ENCODE data around the gene CLTCL1.
"Not testable (repeated sequence)": the region's sequence is repeated elsewhere in the genome, so short reads cannot be mapped to it uniquely, and the experiment has no call there.

CLTCL1 gene

DNA sequence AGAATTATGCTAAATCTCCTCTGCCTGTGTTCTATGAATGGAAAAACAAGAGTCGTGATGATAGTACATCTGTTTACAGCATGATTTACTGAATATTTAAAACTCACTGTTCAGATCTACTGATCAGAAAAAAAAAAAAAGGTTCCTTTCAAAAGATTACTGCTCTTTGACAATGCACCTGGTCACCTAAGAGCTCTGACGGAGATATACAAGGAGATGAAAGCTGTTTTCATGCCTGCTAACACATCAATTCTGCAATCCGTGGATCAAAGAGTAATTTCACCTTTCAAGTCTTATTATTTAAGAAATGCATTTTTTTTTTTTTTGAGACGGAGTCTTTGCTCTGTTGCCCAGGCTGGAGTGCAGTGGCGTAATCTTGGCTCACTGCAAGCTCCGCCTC lies 30.7 kb downstream of the CLTCL1 start:
- no peak overlapping the region for H3K4me3 ChIP-seq (ENCODE audit: low read length)
- TF ChIP-seq, protein P1, sequence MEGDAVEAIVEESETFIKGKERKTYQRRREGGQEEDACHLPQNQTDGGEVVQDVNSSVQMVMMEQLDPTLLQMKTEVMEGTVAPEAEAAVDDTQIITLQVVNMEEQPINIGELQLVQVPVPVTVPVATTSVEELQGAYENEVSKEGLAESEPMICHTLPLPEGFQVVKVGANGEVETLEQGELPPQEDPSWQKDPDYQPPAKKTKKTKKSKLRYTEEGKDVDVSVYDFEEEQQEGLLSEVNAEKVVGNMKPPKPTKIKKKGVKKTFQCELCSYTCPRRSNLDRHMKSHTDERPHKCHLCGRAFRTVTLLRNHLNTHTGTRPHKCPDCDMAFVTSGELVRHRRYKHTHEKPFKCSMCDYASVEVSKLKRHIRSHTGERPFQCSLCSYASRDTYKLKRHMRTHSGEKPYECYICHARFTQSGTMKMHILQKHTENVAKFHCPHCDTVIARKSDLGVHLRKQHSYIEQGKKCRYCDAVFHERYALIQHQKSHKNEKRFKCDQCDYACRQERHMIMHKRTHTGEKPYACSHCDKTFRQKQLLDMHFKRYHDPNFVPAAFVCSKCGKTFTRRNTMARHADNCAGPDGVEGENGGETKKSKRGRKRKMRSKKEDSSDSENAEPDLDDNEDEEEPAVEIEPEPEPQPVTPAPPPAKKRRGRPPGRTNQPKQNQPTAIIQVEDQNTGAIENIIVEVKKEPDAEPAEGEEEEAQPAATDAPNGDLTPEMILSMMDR (conservative IDR thresholded peaks at IDR 0.05; ENCODE audit: low read depth, low read length): no peak
- no peak for DNase-seq (ENCODE audit: low read depth)

DNA sequence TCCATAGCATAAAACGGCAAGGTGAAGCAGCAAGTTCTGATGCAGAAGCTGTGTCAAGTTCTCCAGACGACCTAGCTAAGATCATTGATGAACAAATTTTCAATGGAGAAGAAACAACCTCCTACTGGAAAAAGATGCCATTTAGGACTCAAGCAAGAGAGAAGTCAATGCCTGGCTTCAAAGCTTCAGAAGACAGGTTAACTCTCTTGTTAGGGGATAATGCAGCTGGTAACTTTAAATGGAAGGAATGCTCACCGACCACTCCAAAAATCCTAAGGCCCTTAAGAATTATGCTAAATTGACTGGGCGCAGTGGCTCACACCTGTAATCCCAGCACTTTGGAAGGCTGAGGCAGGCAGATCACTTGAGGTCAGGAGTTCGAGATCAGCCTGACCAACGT lies 31.3 kb downstream of the CLTCL1 start:
- no peak for DNase-seq (ENCODE audit: low read depth)
- H3K4me3 ChIP-seq (ENCODE audit: low read length): no peak overlapping the region
- TF ChIP-seq, protein P1 (conservative IDR thresholded peaks at IDR 0.05; ENCODE audit: low read depth, low read length): no peak

GRCh38 chr22:19258968-19259288 lies 32.6 kb downstream of the CLTCL1 start:
- not testable (repeated sequence) for H3K4me3 ChIP-seq (ENCODE audit: low read length); DNase-seq (ENCODE audit: low read depth)

GRCh38 chr22:19258371-19258770 lies 33.1 kb downstream of the CLTCL1 start:
- TF ChIP-seq, protein P1 (conservative IDR thresholded peaks at IDR 0.05; ENCODE audit: low read depth, low read length): no peak
- no peak for DNase-seq (ENCODE audit: low read depth)
- H3K4me3 ChIP-seq (ENCODE audit: low read length): no peak overlapping the region

- not testable (repeated sequence) for H3K4me3 ChIP-seq (ENCODE audit: low read length); DNase-seq (ENCODE audit: low read depth)
Observed at GRCh38 chr22:19256362-19256761, 35.2 kb downstream of the CLTCL1 start.

DNA sequence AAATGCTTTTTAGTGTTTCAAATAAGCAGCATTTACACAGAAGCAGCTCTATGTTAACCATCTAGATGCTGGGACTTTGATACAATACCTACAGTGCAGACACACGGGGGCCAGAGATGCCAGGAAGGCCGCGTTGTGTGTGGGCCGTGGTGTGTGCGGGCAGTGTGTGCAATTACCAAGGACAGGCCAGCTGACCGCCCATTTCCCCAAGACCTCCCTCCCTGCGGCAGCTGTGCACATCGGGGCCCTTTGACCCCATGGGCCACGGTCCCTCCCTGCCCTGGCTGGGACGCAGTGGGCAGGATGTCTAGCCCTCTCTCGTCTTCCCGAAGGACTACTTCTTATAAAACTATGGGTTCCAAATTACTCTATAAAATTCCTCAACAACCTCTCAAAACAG lies 38.4 kb downstream of the CLTCL1 start:
- H3K4me3 ChIP-seq (ENCODE audit: low read length): no peak overlapping the region
- TF ChIP-seq, protein P1 (conservative IDR thresholded peaks at IDR 0.05; ENCODE audit: low read depth, low read length): no peak
- DNase-seq (ENCODE audit: low read depth): no peak

GRCh38 chr22:19244600-19245352 lies 46.7 kb downstream of the CLTCL1 start:
- DNase-seq (ENCODE audit: low read depth): no peak
- TF ChIP-seq, protein P1 (conservative IDR thresholded peaks at IDR 0.05; ENCODE audit: low read depth, low read length): no peak

GRCh38 chr22:19242699-19243098 lies 48.8 kb downstream of the CLTCL1 start:
- DNase-seq (ENCODE audit: low read depth): no peak
- no peak overlapping the region for H3K4me3 ChIP-seq (ENCODE audit: low read length)
- TF ChIP-seq, protein P1 (conservative IDR thresholded peaks at IDR 0.05; ENCODE audit: low read depth, low read length): no peak

More at GRCh38 chr22:19244600-19245352, 46.7 kb downstream of the CLTCL1 start:
- no peak overlapping the region for H3K4me3 ChIP-seq (ENCODE audit: low read length)
